HG02678 (cell line): ENCODE results near the gene TOP2B.
A peak's percentile ranks its signal among the peaks of the same experiment; 100 is the strongest.

Source experiments
- ATAC-seq: cut with Tn5 transposase; IDR thresholded peaks from one replicate; pipeline ENCODE4 v1.9.1; 2021; ENCODE audit warnings: mild to moderate bottlenecking, moderate library complexity; ENCODE audit not compliant: unreplicated experiment

The TOP2B gene

GRCh38 chr3:25664812-25665314 lies at the start of gene TOP2B:
Gene TOP2B, minus strand, starts transcription at chr3:25664907. Its CDS starts 610 bp downstream, at chr3:25664297.
- peak; percentile 88 for ATAC-seq

- no peak for ATAC-seq
These were observed 48.8 kb upstream of the TOP2B start for GRCh38 chr3:25713341-25713985.

- ATAC-seq, result no peak
These were observed 46.4 kb upstream of the TOP2B start for GRCh38 chr3:25711090-25711489.

DNA sequence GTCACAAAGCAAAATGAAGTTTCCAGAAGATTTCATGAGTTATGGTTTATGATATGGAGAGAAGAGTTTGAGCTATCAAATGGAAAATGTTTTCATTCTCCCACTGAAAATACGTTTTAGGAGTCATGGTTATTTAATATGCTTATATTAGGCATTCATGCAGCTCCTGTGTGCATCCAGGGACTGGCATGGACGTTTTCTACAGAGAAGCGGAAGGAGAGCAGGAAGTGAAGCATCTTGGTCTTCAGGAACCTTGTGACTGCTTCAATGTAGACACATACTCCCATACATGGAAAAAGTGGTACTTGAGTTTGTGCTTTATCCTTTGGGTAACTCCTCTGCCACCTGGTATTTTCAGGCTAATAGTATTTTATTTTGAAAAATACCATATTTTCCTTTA lies 43.3 kb upstream of the TOP2B start:
- ATAC-seq, result no peak

- peak; percentile 41 for ATAC-seq
These were observed 42.7 kb upstream of the TOP2B start for GRCh38 chr3:25707268-25707926.

GRCh38 chr3:25706213-25706612 lies 41.5 kb upstream of the TOP2B start:
- no peak for ATAC-seq

DNA sequence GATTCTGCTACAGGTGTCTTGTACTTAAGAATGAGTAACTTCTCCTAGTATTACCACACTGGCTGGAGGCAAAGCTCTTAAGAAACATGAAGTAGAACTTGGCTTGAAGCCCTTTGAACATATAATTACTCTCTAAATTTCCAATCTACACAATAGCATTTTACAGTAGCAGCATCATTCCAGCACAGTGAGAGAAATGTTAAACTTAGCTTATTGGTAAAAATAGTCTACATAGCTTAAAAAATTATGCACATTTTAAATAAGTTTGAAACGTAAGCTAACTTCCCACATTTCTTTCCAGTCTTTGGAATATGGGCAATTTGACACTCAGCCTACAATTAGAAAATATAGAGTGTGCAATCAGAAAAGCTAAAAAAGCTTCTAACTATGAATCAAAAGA lies 32.8 kb upstream of the TOP2B start:
- ATAC-seq, result no peak

DNA sequence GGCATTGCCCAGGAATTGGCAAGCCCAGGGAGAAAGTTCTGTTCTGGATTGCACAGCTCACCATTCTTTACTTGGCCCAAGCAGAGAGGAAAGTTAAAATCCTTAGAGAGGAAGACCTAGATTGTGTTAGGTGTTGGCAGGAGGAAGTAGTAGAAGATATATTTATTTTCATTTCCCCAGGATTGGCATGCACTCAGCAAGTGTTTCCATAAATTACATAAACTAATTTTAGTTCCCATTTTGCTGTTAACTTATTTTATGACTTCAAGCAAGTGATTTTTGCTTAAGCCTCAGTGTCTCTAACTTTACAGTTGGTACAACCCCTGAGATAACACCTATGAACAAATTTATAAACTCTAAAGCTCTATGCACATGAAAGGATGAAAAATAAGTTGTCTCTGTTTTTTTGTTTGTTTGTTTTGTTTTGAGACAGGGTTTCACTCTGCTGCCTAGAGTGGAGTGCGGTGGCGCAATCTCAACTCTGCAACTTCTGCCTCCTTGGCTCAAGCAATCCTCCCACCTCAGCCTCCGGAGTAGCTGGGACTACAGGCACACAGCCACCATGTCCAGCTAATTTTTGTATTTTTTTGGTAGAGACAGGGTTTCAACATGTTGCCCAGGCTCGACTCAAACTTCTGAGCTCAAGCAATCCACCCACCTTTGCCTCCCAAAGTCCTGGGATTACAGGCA lies 31.2 kb upstream of the TOP2B start:
- ATAC-seq, result no peak

DNA sequence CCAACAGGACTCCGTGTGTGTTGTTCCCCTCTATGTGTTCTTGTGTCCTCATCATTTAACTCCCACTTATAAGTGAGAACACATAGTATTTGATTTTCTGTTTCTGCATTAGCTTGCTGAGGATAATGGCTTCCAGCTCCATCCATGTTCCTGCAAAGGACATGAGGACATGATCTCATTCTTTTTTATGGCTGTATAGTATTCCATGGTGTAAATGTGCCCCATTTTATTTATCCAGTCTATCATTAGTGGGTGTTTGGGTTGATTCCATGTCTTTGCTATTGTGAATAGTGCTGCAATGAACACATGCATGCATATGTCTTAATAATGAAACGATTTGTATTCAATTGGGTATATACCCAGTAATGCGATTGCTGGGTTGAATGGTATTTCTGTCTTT lies 28.5 kb upstream of the TOP2B start:
- ATAC-seq, result no peak

GRCh38 chr3:25692341-25692740 lies 27.6 kb upstream of the TOP2B start:
- ATAC-seq, result no peak

- no peak for ATAC-seq
These were observed 26.2 kb upstream of the TOP2B start for GRCh38 chr3:25690768-25691533.

DNA sequence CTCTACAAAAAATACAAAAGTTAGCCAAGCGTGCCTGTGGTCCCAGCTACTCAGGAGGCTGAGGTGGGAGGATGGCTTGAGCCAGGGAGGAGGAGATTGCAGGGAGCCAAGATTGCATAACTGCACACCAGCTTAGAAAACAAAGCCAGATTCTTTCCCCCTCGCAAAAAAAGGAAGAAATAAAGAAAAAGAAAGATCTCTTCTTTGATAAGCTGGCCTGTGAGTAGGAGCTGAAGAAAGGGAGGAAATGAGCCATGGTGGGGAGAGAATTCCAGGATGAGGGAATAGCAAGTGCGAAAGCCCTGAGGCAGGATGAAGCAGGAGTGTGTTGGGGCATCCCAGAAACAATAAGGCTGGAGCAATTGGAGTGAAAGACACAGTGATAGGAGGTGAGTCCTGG lies 24.5 kb upstream of the TOP2B start:
- no peak for ATAC-seq

DNA sequence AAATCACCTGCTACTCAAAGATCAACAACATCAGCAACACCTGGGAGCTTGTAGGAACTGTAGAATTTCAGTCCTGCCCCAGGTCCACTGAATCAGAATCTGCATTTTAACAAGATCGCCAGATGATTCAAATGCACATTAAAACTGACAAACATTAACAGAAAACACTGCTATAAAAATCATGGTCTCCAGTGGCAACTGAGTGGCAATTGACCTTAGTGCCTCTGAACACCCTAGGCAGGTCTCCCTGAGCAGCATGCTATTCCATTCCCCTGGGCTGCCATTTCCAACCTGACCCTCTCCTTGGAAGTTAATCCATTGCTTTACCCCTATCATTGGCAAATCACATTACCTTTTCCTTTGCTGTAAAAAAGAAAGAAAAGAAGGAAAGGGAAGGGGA lies 23.0 kb upstream of the TOP2B start:
- no peak for ATAC-seq

DNA sequence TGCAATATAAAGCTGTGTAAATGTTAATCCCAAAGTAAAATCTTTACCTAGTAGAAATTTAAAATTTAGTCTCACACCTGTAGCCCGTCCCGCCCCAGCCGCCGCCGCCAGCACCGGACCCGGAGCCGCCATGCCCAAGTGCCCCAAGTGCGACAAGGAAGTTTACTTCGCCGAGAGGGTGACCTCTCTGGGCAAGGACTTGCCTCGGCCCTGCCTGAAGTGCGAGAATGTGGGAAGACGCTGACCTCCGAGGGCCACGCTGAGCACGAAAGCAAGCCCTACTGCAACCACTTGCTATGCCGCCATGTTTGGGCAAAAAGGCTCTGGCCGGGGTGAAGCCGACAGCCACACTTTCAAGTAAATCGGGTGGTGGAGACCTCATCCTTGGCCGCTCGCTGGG lies 22.1 kb upstream of the TOP2B start:
- ATAC-seq, result no peak

DNA sequence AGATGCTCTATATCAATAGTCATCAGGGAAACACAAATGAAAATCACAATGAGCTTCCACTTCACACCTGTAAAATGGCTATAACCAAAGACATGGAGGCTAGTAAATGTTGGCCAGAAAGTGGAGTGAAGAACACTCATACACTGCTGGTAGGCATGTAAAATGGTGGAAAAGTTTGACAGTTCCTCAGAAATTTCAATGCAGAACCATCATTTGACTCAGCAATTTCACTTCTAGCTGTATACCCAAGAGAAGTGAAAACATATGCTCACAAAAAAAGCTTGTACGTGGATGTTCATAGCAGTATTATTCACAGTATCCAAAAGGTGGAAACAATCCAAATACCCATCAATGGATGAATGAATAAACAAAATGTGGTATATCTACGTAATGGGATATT lies 19.2 kb upstream of the TOP2B start:
- ATAC-seq, result no peak

DNA sequence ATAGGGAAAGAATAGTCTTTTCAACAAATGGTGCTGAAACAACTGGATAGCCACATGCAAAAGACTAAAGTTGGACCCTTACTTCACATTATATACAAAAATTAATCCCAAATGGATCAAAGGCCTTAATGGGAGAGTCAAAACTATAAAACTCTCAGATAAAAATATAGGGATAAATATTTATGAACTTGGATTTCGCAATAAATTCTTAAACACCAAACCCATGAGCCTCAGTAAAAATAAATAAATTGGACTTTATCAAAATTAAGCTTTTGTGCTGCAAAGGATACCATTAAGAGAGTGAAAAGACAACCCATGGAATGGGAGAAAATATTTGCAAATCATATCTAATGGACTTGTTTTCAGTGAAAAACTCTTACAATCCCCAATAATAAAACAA lies 18.7 kb upstream of the TOP2B start:
- ATAC-seq, result no peak

- no peak for ATAC-seq
These were observed 15.1 kb upstream of the TOP2B start for GRCh38 chr3:25679642-25680302.

DNA sequence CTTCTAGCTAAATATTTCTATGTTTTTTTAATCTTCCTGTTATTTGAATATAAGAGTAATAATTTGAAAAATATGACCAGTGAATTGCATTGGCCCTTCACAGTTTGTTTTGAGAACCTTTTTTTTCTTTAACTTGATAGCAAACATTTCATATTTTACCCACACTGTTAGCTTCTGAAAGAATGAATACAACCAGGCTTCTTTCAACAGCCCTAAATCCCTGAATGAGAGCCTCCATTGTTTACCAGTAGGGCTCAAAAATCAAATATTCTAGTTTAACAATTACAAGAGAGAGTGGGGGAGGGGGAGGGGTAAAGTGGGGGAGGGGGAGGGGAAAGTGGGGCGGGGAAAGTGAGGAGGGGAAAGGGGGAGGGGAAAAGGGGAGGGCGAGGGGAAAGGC lies 14.5 kb upstream of the TOP2B start:
- no peak for ATAC-seq

- no peak for ATAC-seq
These were observed 13.9 kb upstream of the TOP2B start for GRCh38 chr3:25678581-25678980.

- no peak for ATAC-seq
These were observed 12.4 kb upstream of the TOP2B start for GRCh38 chr3:25677121-25677520.

DNA sequence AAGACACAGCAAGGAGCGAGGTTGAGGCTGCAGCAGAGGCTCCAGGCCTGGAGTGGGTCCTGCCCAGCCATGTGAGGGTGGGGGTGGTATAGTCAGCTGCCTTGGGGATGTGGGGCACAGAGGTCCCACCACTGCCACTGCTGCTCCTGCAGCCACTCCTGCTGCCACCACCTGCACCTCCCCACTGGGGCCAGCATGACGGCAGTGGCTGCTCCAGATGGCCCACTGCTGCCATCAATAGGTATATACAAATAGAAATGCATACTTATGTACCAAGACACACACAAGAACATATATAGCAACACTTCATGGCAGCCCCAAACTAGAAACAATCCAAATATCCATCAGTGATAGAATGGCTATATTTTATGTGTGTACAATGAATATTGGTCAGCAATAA lies 10.0 kb upstream of the TOP2B start:
- ATAC-seq, result no peak
